Measurements from ENCODE around the gene NTN4.

NTN4 gene

DNA sequence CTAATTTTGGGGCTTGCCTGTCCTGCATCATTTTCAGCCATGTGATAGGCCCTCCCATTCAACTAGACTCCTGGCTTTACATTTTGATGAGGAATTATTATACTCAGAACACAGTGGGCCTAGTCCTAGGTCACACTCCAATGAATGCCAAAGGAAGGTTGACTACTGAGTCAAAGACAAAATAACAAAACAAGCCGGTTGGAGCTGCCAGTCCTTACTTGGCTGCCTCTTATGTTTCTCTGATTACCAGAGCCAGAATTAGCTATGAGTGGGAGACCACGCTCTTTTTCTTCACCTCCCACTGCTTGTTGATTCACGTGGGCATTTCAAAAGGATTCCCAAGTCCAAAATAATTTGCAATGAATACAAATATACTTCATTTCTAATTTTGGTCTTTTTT is 161.2 kb downstream of the NTN4 start:
- no peak overlapping the region for H3K27ac ChIP-seq
- TF ChIP-seq, protein P1, sequence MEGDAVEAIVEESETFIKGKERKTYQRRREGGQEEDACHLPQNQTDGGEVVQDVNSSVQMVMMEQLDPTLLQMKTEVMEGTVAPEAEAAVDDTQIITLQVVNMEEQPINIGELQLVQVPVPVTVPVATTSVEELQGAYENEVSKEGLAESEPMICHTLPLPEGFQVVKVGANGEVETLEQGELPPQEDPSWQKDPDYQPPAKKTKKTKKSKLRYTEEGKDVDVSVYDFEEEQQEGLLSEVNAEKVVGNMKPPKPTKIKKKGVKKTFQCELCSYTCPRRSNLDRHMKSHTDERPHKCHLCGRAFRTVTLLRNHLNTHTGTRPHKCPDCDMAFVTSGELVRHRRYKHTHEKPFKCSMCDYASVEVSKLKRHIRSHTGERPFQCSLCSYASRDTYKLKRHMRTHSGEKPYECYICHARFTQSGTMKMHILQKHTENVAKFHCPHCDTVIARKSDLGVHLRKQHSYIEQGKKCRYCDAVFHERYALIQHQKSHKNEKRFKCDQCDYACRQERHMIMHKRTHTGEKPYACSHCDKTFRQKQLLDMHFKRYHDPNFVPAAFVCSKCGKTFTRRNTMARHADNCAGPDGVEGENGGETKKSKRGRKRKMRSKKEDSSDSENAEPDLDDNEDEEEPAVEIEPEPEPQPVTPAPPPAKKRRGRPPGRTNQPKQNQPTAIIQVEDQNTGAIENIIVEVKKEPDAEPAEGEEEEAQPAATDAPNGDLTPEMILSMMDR (conservative IDR thresholded peaks at IDR 0.05), result no peak

DNA sequence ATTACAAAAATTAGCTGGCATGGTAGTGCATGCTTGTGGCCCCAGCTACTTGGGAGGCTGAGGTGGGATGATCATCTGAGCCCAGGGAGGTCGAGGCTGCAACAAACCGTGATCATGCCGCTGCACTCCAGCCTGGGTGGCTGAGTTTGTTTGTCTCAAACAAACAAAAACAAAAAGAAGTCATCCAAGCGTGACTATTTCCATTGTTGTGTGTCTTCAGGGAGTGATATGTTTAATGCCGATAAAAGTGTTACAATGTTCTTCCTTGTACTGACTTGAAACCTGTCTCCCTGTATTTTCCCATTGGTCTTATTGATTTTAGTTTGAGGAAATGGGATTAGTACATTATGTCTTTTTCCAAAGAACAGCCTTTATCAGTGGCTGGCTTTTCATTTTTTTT is 163.7 kb downstream of the NTN4 start:
- TF ChIP-seq, protein P1 (conservative IDR thresholded peaks at IDR 0.05), result no peak

DNA sequence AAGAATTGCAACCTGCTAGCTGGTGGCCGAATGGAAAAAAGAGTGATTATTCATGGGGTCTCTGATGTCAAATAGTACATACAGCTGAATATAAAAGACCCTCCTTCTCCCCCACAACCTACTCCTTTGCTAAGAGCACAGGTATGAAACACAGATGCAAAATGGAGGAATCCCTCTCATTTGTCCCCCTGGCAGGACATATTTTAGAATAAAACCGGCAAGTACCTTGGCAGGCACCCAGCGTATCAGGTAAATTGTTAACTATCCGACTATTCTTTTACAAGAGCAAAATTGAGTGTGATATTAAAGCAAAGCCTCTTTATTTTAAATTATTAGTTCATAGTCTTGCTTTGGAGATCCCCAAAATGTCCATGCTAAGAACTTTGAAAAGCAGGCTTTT is 165.6 kb downstream of the NTN4 start:
- H3K27ac ChIP-seq, result peak overlapping the region; percentile 80
- TF ChIP-seq, protein P1 (conservative IDR thresholded peaks at IDR 0.05), result no peak

More for the DNA sequence above, 163.7 kb downstream of the NTN4 start:
- peak overlapping the region; percentile 80 for H3K27ac ChIP-seq

DNA sequence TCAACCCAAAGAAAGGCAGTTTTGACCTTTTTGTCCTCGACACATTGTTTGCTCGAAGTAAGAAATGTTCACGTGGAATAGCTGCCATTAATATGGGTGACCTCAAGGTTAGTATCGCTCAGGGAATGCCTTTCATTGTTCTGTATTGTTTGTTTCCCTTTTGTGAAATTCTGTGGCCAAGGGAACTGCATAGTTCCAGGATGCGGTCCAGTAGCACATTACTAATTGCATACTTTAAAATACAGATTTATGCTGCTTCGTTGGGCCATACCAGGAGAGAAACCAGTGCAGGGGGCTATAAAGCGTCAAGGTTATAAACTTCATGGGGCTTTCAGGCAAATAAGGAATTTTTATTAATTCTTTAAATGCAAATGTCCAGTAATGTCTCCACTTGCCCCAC is 166.0 kb downstream of the NTN4 start:
- peak overlapping the region; percentile 80 for H3K27ac ChIP-seq
- TF ChIP-seq, protein P1 (conservative IDR thresholded peaks at IDR 0.05), result no peak

DNA sequence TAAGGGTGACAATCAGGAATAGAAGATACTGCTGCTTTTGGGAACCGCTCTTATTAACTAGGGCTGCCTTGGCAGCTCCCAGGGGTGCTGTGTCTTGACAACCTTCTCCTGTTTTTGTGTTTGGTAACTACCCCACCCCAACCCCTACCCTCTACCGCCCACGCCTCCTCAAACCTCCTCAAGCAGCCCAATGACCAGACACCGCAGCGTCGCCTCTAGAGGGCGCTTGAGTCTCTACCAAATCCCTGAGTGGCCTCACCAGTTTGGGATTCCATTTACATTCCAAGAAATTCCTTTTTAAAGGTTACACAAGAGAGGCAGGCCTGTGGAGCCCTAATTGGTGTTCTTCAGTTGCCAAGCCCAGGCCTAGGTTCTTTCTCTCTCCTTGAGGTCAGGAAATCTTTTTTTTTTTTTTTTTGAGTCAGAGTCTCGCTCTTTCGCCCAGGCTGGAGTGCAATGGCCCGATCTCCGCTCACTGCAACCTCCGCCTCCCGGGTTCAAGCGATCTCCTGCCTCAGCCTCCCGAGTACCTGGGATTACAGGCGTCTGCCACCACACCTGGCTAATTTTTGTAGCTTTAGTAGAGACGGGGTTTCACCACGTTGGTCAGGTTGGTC is 166.9 kb downstream of the NTN4 start:
- peak overlapping the region; percentile 80; the same call in 1 of the 2 replicates for H3K27ac ChIP-seq
- TF ChIP-seq, protein P1 (conservative IDR thresholded peaks at IDR 0.05), result peak; percentile 81

DNA sequence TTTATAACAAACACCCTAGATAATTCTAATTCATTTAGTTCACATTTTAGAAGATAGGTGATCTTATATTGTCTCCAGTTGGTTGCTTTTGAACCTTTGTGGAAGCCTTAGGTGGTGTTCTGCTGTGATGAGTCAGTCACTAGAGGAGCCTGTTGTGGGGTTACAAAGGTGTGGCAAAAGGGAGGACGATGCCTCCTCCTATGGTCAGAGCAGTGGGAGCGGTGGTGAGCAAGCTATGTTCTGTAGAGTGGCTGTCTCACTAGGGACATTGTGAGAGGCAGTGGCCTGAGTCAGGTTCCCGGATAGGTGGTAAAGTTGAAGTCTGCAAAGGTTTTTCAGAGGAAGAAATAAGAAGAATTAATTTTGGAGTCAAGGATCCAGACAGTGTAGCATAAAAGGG is 167.7 kb downstream of the NTN4 start:
- H3K27ac ChIP-seq, result no peak overlapping the region
- TF ChIP-seq, protein P1 (conservative IDR thresholded peaks at IDR 0.05), result no peak

DNA sequence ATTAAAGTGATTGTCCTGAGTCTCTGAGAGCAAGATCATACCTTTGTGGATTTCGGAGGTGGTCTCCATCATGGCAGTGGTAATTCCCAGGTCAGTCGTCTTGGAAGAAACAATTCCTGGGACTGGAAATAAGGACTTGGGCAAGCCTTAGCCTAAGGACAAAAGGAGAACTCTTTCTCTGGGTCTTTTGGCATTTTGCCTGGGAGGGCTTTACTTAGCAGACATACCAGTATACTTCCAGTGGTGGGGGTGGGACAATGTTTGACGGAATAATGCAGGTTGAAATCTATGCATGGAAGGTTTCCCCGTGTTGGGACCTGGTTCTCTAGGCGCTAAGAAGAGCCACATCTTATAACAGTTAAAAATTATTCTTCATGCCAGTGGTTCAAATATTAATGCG is 168.8 kb downstream of the NTN4 start:
- no peak overlapping the region for H3K27ac ChIP-seq
- TF ChIP-seq, protein P1 (conservative IDR thresholded peaks at IDR 0.05), result no peak
